Endodermal cell (in vitro differentiated cells): ENCODE data around the gene DAB1. TPM values are rescaled to one million over a fixed set of nuclear protein-coding genes. Genes with fewer than 3 reads are reported as not detected.

Experiments used
- DNase-seq: peaks from one replicate; pipeline ENCODE4 v3.0.0-alpha.2; 2017
- H3K27ac ChIP-seq: 2 replicates; pipeline ENCODE4 v1.5.1; 2013; ENCODE audit warnings: mild to moderate bottlenecking, low read depth, low read length, moderate library complexity
- H3K27me3 ChIP-seq: 2 replicates; pipeline ENCODE4 v1.6.1; 2013; ENCODE audit warnings: mild to moderate bottlenecking, low read length, moderate library complexity; ENCODE audit not compliant: insufficient read depth, control insufficient read depth, poor library complexity, severe bottlenecking
- H3K36me3 ChIP-seq: 2 replicates; pipeline ENCODE4 v1.7.0; 2013; ENCODE audit warnings: mild to moderate bottlenecking, low read length, moderate library complexity; ENCODE audit not compliant: control insufficient read depth, insufficient read depth
- H3K4me1 ChIP-seq: one replicate; pipeline ENCODE4 v1.7.0; 2013; ENCODE audit warnings: low read length; ENCODE audit not compliant: control insufficient read depth, insufficient read depth
- H3K4me3 ChIP-seq: 2 replicates; pipeline ENCODE4 v1.5.1; 2013; ENCODE audit warnings: mild to moderate bottlenecking, low read length, moderate library complexity
- H3K9ac ChIP-seq: 2 replicates; pipeline ENCODE4 v1.6.1; 2013; ENCODE audit warnings: mild to moderate bottlenecking, low read length, moderate library complexity; ENCODE audit not compliant: poor library complexity, severe bottlenecking; ENCODE audit errors: extremely low read depth
- H3K9me3 ChIP-seq: 2 replicates; pipeline ENCODE4 v1.6.1; 2013; ENCODE audit warnings: mild to moderate bottlenecking, low read length, moderate library complexity; ENCODE audit not compliant: control insufficient read depth
- H3K27ac Mint-ChIP-seq: 2 replicates; pipeline ENCODE4 v1.8.0; 2020; ENCODE audit warnings: mixed read lengths
- H3K27me3 Mint-ChIP-seq: 2 replicates; pipeline ENCODE4 v1.8.0; 2021; ENCODE audit warnings: mild to moderate bottlenecking, mixed read lengths; ENCODE audit not compliant: insufficient read depth
- H3K36me3 Mint-ChIP-seq: 2 replicates; pipeline ENCODE4 v1.8.0; 2020; ENCODE audit warnings: low read depth, mixed read lengths
- H3K4me1 Mint-ChIP-seq: 2 replicates; pipeline ENCODE4 v1.8.0; 2020; ENCODE audit warnings: mixed read lengths
- H3K4me3 Mint-ChIP-seq: 2 replicates; pipeline ENCODE4 v1.8.0; 2020; ENCODE audit warnings: mild to moderate bottlenecking, moderate library complexity, mixed read lengths
- H3K9me3 Mint-ChIP-seq: 2 replicates; pipeline ENCODE4 v1.8.0; 2020; ENCODE audit warnings: mild to moderate bottlenecking, mixed read lengths
- CTCF ChIP-seq: fragments of 200-600 bp; sonication (generic); conservative IDR thresholded peaks from 2 replicates; pipeline ENCODE4 v1.5.0; 2021; ENCODE audit warnings: antibody characterized with exemption, mild to moderate bottlenecking
- WGBS, 2 experiments: methylation state at CpG; one replicate each; pipeline versions ENCODE4 v1.1.5 to v1.1.7; 2013; ENCODE audit warnings: missing lambda C conversion rate in 2 of 2, mixed read lengths in 1 of 2; ENCODE audit not compliant: insufficient coverage in 1 of 2, insufficient read length in 1 of 2; 5-methylcytosine and 5-hydroxymethylcytosine counted together
- total RNA-seq, 2 donors: library from RNA; stranded (reverse); fragmentation: NEBNext Ultra II Directional in 1 of 2; extraction: Animal tissue kit (Norgen Biotek cat#: 25700) in 1 of 2; gene quantifications; 2 replicates in 1 of 2; 3 replicates in 1 of 2; pipeline ENCODE4 v1.2.1, GENCODE V29; 2021

DAB1 gene
- total RNA-seq, 2 donors from 2014 or later = 32.0 to 36.2 TPM

DNA sequence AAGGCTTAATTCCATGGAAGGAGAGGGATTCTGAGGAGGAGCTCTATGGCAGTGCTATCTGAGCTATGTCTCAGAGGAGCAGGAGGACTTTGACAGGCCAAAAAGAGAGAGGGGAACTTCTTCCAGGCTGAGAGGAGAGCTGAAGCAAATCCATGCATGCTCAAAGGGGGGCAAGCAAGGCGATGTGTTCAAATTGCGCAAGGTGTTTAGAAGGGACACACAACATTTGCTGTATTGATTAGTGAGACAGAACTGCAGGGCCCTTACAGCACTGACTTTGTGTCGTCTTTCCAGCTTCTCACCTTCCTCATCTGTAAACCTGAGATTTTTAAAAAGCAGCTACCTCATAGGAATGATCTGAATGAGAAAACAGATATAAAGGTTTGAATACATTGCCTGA, 145.3 kb downstream of the DAB1 start:
- H3K4me3 ChIP-seq = no peak overlapping the region
- TF ChIP-seq CTCF = no peak
- Mint-ChIP-seq H3K27me3 (no peaks in the 10 kb centered on the region), H3K36me3 (no peaks in the 10 kb centered on the region), H3K4me3 (no peak overlapping the region), H3K27ac (no peak overlapping the region), H3K9me3 (no peaks in the 10 kb centered on the region), H3K4me1 (peaks cover 18% of the 10 kb centered on the region)
- no peak overlapping the region for H3K9ac ChIP-seq
- H3K27ac ChIP-seq = no peak overlapping the region
- no peaks in the 10 kb centered on the region for H3K36me3 ChIP-seq
- DNase-seq = no peak
- H3K27me3 ChIP-seq = no peaks in the 10 kb centered on the region
- 95 to 100% methylated on average over 2 to 3 of the region's 3 CpGs for WGBS, 2 experiments
- no peaks in the 10 kb centered on the region for H3K9me3 ChIP-seq
- H3K4me1 ChIP-seq = peaks cover 14% of the 10 kb centered on the region

DNA sequence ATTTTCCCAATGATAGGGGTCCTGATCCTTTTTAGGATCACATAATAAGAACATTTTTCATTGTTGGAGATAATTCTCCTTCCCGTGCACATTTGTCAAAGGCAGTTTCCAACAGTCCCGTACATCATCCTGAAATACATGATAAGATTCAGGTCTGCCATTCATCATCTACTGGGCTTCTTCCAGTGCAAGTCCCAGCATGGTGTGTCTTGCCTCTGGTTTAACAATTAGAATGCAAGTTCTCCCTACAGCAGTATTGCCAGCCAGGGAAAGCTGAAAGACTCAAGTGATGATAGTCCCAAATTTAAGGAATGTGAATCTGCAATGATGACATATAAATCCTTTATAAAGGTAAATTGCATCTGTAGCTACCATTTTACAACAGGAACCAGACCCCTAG, 146.2 kb downstream of the DAB1 start:
- no peaks in the 10 kb centered on the region for H3K9me3 ChIP-seq
- peaks cover 14% of the 10 kb centered on the region for H3K4me1 ChIP-seq
- 91 to 100% methylated on average over 2 of the region's 2 CpGs for WGBS, 2 experiments
- Mint-ChIP-seq H3K36me3 (no peaks in the 10 kb centered on the region), H3K27ac (no peak overlapping the region), H3K9me3 (no peaks in the 10 kb centered on the region), H3K4me3 (no peak overlapping the region), H3K4me1 (peaks cover 18% of the 10 kb centered on the region), H3K27me3 (no peaks in the 10 kb centered on the region)
- H3K4me3 ChIP-seq = no peak overlapping the region
- H3K27me3 ChIP-seq = no peaks in the 10 kb centered on the region
- DNase-seq = no peak
- no peak overlapping the region for H3K27ac ChIP-seq
- H3K9ac ChIP-seq = no peak overlapping the region
- TF ChIP-seq CTCF = no peak
- H3K36me3 ChIP-seq = no peaks in the 10 kb centered on the region

- no peaks in the 10 kb centered on the region for H3K9me3 Mint-ChIP-seq
- no peak overlapping the region for H3K4me3 ChIP-seq
- H3K36me3 Mint-ChIP-seq = no peaks in the 10 kb centered on the region
- TF ChIP-seq CTCF = no peak
- peaks cover 16% of the 10 kb centered on the region for H3K4me1 Mint-ChIP-seq
- H3K4me1 ChIP-seq = peaks cover 14% of the 10 kb centered on the region
- no peak overlapping the region for H3K4me3 Mint-ChIP-seq
- H3K27ac Mint-ChIP-seq = no peak overlapping the region
- no peaks in the 10 kb centered on the region for H3K27me3 Mint-ChIP-seq
- H3K9ac ChIP-seq = no peak overlapping the region
- no peaks in the 10 kb centered on the region for H3K36me3 ChIP-seq
- 77 to 100% methylated on average over 1 to 5 of the region's 5 CpGs for whole genome bisulfite sequencing, 2 experiments
- H3K9me3 ChIP-seq = no peaks in the 10 kb centered on the region
- H3K27ac ChIP-seq = no peak overlapping the region
- H3K27me3 ChIP-seq = no peaks in the 10 kb centered on the region
- no peak for DNase-seq
Measured at GRCh38 chr1:57276918-57277317, 146.9 kb downstream of the DAB1 start.
